Coronary artery (tissue), 2 donors: Measurements from ENCODE around the gene MAGI2.
A peak's percentile ranks its signal among the peaks of the same experiment; 100 is the strongest.

ENCODE experiments used
- DNase-seq: peaks from one replicate; pipeline ENCODE4 v3.0.0-alpha.2; 2017; ENCODE audit warnings: low spot score
- H3K27ac ChIP-seq, 2 donors: fragments of 200-600 bp; sonication (generic); one replicate each; pipeline ENCODE4 v1.5.1; 2016 to 2019
- H3K4me3 ChIP-seq: fragments of 200-600 bp; sonication (generic); 2 replicates; pipeline ENCODE4 v1.5.1; 2016; ENCODE audit warnings: mild to moderate bottlenecking, moderate library complexity
- TF ChIP-seq, protein P1 (sequence below): fragments of 200-600 bp; sonication (generic); IDR thresholded peaks from one replicate; pipeline ENCODE4 v1.5.1; 2019; ENCODE audit warnings: antibody characterized with exemption

MAGI2 gene

DNA sequence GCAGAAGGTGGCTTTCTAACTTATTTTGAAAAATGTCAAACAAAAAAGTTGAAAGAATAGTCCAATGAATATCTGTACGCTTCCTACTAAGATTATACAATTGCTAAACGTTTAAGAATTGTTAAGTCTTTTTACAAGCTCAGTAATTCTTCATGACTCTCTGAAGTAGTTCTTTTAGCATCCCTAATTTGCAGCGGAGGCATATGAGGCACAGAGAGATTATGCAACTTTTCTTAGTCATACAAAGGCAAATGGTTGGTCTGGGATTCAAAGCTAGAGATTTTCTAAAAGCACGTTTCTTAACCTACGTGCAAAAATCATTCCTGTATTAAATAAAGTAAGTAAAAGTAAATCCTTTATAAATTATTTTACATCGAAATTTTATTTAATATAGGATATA lies 254.2 kb downstream of the MAGI2 start:
- no peak overlapping the region for H3K4me3 ChIP-seq
- no peak for DNase-seq
- H3K27ac ChIP-seq, result no peak overlapping the region
- TF ChIP-seq, protein P1, sequence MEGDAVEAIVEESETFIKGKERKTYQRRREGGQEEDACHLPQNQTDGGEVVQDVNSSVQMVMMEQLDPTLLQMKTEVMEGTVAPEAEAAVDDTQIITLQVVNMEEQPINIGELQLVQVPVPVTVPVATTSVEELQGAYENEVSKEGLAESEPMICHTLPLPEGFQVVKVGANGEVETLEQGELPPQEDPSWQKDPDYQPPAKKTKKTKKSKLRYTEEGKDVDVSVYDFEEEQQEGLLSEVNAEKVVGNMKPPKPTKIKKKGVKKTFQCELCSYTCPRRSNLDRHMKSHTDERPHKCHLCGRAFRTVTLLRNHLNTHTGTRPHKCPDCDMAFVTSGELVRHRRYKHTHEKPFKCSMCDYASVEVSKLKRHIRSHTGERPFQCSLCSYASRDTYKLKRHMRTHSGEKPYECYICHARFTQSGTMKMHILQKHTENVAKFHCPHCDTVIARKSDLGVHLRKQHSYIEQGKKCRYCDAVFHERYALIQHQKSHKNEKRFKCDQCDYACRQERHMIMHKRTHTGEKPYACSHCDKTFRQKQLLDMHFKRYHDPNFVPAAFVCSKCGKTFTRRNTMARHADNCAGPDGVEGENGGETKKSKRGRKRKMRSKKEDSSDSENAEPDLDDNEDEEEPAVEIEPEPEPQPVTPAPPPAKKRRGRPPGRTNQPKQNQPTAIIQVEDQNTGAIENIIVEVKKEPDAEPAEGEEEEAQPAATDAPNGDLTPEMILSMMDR, result no peak

DNA sequence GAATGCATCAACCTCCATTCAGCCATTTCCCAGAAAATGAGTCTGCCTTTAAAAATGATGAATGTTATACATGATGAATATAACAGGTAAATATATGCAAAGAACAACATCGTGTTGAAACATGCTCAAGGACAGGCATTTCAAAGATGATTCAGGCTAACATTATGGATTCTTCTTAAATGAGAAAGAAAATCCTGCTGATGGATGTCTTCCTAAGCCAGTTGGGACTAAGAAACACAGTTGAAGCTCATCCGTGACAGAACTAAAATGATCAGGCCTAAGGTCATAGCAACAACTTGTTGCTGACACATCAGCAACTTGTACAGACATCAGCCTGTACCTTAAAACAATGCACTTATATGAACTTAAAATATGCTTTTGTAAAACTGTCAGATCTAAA lies 267.9 kb downstream of the MAGI2 start:
- DNase-seq, result no peak
- Histone ChIP-seq H3K4me3 (no peak overlapping the region), H3K27ac (no peak overlapping the region)
- TF ChIP-seq, protein P1, result no peak

DNA sequence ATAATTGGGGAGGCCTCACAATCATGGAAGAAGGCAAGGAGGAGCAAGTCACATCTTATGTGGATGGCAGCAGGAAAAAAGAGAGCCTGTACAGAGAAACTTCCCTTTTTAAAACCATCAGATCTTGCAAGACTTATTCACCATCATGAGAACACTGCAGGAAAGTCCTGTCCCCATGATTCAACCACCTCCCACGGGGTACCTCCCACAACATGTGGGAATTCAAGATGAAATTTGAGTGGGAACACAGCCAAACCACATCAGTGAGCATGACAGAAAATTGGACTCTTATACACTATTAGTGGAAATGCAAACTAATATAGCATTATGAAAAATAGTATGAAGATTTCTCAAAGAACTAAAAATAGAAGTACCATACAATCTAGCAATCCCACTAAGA lies 271.2 kb downstream of the MAGI2 start:
- Histone ChIP-seq H3K4me3 (no peak overlapping the region), H3K27ac (no peak overlapping the region)
- no peak for DNase-seq
- TF ChIP-seq, protein P1, result no peak

DNA sequence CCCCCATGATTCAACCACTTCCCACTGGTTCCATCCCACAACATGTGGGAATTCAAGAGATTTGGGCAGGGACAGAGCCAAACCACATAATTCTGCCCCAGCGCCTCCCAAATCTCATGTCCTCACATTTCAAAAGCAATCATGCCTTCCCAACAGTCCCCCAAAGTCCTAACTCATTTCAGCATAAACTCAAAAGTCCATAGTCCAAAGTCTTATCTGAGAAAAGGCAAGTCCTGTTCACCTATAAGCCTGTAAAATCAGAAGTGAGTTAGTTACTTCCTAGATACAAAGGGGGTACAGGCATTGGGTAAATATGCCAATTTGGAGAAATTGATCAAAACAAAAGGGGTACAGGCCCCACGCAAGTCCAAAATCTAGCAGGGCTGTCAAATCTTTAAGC lies 272.9 kb downstream of the MAGI2 start:
- no peak overlapping the region for H3K27ac ChIP-seq
- DNase-seq, result no peak
- no peak overlapping the region for H3K4me3 ChIP-seq
- TF ChIP-seq, protein P1, result no peak

DNA sequence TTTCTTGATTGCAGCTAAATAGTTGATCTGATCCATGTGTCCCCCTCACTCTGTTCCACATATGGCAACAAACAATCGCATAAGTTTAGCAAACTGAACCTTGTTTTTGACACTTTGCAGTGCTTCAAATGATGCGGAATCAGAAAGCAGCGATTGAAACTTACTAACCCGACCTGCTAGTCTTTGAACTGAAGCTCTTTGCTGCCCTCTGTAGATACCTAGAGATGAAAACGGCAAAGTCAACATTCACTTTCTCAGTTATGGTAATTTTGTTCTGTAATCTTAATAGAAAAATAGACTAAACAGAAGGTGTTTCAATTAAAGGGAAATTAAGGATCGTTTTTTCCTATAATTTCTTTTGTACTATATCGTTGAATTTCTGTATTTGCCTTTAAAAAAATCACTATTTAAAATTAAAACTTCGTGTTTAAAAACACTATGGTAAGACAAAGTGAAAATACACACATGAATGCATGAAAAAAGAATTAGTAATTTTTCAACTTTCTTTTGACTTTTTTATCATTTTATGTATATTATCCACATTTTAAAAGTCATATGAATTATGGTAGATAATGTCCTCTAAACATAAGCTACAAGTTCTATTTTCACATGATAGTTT lies 276.5 kb downstream of the MAGI2 start:
- Histone ChIP-seq H3K4me3 (peak overlapping the region; percentile 19), H3K27ac (no peak overlapping the region)
- TF ChIP-seq, protein P1, result no peak
- DNase-seq, result no peak

DNA sequence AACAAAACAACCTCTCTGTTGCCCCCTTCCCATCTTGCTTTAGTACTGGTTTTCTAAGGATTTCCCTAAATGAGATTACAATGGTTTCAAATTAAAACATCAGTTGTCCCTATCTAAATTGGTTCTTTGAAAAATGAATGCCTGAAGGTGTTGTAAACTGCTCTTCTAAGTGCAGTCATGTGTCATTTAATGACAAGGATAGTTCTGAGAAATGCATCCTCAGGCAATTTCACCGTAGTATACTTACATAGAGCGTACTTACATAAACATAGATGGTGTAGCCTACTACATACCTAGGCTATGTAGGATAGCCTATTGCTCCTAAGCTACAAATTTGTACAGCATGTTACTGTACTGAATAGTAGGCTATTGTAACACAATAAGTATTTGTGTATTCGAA lies 278.1 kb downstream of the MAGI2 start:
- no peak for DNase-seq
- TF ChIP-seq, protein P1, result no peak

DNA sequence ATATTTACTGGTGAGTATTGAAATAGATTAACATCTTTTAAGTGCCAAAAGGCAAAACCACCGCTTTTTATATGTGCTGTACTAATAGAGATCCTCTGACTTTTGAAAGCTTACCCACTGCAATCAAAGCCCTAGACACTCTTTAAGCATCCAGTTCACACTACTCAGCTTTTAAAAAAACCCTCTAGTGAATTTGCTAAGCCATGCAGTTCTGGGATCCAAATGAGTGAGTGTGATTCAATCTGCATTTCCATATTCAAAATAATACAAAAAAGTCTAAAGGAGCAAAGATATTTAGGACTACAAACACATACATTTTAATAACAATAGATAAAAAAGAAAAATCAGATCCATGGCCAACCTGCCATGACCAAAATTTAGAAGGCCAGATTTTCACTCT lies 288.2 kb downstream of the MAGI2 start:
- H3K4me3 ChIP-seq, result no peak overlapping the region
- TF ChIP-seq, protein P1, result no peak
- no peak for DNase-seq
- H3K27ac ChIP-seq, result no peak overlapping the region

More for the DNA sequence above, 278.1 kb downstream of the MAGI2 start:
- Histone ChIP-seq H3K4me3 (no peak overlapping the region), H3K27ac (no peak overlapping the region)
